SKM-1 (cell line): Measurements from ENCODE around the gene DYNLT2B.
"Not testable (repeated sequence)": the region's sequence is repeated elsewhere in the genome, so short reads cannot be mapped to it uniquely, and the experiment has no call there.

ENCODE experiments used
- DNase-seq: peaks from one replicate; lab custom pipeline; 2025; ENCODE audit not compliant: unreplicated experiment; lab: John Stamatoyannopoulos, UW

The DYNLT2B gene

GRCh38 chr3:196274585-196274984, 43.5 kb downstream of the DYNLT2B start:
- no peak for DNase-seq

GRCh38 chr3:196273655-196274054, 44.4 kb downstream of the DYNLT2B start:
- no peak for DNase-seq

DNA sequence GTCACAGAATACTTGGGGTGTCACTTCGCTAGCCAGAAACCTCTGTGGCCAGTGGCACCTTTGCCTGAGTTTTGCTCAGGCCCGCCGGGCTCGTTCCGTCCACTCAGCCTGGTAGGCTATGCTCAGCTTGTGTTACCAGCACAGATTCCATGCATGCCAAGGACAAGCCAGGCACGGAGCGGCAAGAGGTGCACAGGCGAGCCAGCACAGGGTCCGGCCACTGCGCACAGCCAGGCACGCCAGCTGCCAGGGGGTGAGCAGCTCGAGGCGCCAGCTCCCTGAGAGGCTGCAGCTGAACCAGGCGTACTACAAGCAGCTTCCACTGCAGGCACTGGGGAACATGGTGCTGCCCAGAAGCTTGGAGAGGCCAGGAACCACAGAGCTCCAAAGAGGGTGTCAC, 45.2 kb downstream of the DYNLT2B start:
- no peak for DNase-seq

DNA sequence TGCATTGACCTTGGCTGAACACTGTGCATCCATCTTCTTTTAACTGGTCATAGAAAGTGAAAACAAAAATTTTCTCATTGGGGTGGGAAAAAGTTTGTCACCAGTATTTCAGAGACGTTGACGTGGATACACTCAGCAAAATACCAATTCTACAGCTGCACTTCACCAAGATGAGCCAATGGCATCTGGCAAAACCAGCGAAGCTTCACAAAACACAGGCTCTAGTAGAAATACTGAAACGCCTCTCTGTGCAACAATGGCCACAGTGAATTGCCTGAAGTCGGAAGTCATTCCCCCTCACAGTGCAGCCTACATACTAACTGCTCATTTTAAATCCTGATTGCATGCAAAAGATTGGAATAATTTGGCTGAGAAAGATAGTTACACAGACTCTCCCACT, 47.5 kb downstream of the DYNLT2B start:
- DNase-seq = no peak

GRCh38 chr3:196268284-196269163, 49.5 kb downstream of the DYNLT2B start:
- DNase-seq = no peak

- DNase-seq = no peak
Observed at GRCh38 chr3:196263819-196264218, 54.2 kb downstream of the DYNLT2B start.

GRCh38 chr3:196260784-196261183, 57.3 kb downstream of the DYNLT2B start:
- DNase-seq = no peak

- DNase-seq = no peak
Observed at GRCh38 chr3:196255776-196256175, 62.3 kb downstream of the DYNLT2B start.

- DNase-seq = no peak
Observed at GRCh38 chr3:196254376-196255283, 63.4 kb downstream of the DYNLT2B start.

GRCh38 chr3:196251918-196252317, 66.1 kb downstream of the DYNLT2B start:
- no peak for DNase-seq

DNA sequence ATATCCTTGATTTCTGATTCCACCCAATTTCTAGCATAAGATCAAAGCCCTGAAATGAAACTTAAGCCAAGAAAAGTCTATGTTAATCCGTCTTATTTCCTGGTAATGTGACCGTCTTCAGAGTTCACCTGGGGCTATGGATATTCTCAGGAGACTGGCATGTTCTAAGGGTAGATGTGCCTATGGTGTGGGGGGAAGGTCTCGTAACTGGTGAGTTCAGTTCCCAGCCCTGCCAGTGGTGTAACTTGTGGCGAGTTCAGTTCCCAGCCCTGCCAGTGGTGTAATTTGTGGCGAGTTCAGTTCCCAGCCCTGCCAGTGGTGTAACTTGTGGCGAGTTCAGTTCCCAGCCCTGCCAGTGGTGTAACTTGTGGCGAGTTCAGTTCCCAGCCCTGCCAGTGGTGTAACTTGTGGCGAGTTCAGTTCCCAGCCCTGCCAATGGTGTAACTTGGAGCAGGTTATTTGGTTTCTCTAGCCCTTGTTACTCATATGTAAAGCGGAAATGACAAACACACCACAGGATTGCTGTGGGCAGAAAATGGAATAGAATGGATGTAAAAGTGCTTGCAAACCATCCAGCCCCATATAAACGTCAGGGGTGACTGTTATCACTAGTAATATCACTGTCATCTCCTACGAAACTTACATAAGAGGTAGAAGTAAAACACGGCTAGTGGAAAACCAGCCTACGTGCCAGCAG, 71.3 kb downstream of the DYNLT2B start:
- peak; percentile 67 for DNase-seq

GRCh38 chr3:196244166-196244565, 73.9 kb downstream of the DYNLT2B start:
- DNase-seq = not testable (repeated sequence)

GRCh38 chr3:196241704-196242103, 76.3 kb downstream of the DYNLT2B start:
- DNase-seq = no peak
